Endothelial cell of umbilical vein (primary cell): ENCODE measurements around the gene SOCS4. TPM values are rescaled to one million over a fixed set of nuclear protein-coding genes. Genes with fewer than 3 reads are reported as not detected.

Experiments used
- BruUV-seq: library from RNA; stranded (reverse); fragments of 400-500 nt; replicated peaks from 2 replicates; lab custom pipeline; 2021; lab: Mats Ljungman, UMichigan
- CTCF ChIA-PET: fragments of 300-600, 350-600 bp; sonication (Branson Sonifier 250); formaldehyde crosslinking; loops from one replicate; lab custom pipeline; 2021; ENCODE audit warnings: antibody characterized with exemption, inconsistent platforms; lab: Charles Lee
- POLR2A ChIA-PET: fragments of 300-600, 350-600 bp; sonication (Branson Sonifier 250); formaldehyde crosslinking; loops from one replicate; lab custom pipeline; 2021; ENCODE audit warnings: antibody characterized with exemption, inconsistent platforms; lab: Charles Lee
- DNase-seq: peaks from one replicate; pipeline ENCODE4 v3.0.0-alpha.2; 2011; ENCODE audit warnings: low read depth, low spot score
- FAIRE-seq: peaks from 2 replicates; lab custom pipeline; 2011; peaks lifted over from hg19 to GRCh38; lab: Jason Lieb, UNC
- H2AFZ ChIP-seq: 2 replicates; pipeline ENCODE4 v1.6.0; 2012; ENCODE audit warnings: low read depth, low read length, control low read depth, inconsistent platforms
- H3K27ac ChIP-seq: 2 replicates; pipeline ENCODE4 v1.5.1; 2011; ENCODE audit warnings: low read depth, mild to moderate bottlenecking, control low read depth, low read length, moderate library complexity; ENCODE audit not compliant: insufficient read depth
- H3K27me3 ChIP-seq, 2 experiments: 2 replicates each; pipeline versions ENCODE4 v1.6.0 to v1.6.1; 2011; ENCODE audit warnings: low read length in 2 of 2, mixed read lengths in 1 of 2; ENCODE audit not compliant: control insufficient read depth in 2 of 2, insufficient read depth in 2 of 2
- H3K36me3 ChIP-seq, 2 experiments: 2 replicates in 1 of 2; 3 replicates in 1 of 2; pipeline ENCODE4 v1.5.1; 2011; ENCODE audit warnings: low read length in 2 of 2, mild to moderate bottlenecking in 1 of 2, moderate library complexity in 1 of 2; ENCODE audit not compliant: control insufficient read depth in 2 of 2, insufficient read depth in 2 of 2; ENCODE audit errors: extremely low read depth in 1 of 2
- H3K4me1 ChIP-seq: 3 replicates; pipeline ENCODE4 v1.5.1; 2011; ENCODE audit warnings: mild to moderate bottlenecking, low read length; ENCODE audit not compliant: control insufficient read depth, insufficient read depth; ENCODE audit errors: extremely low read depth
- H3K4me2 ChIP-seq: 2 replicates; pipeline ENCODE4 v1.6.1; 2011; ENCODE audit warnings: low read length, control low read depth, mixed read lengths; ENCODE audit not compliant: insufficient read depth
- H3K4me3 ChIP-seq, 3 experiments: fragments of 200-600 bp in 1 of 3; sonication (generic), shearing (Covaris generic) in 1 of 3; replicated peaks in 1 of 3; 2 replicates each; pipeline ENCODE4 v1.5.1; 2011 to 2016; ENCODE audit warnings: control low read depth in 3 of 3, low read length in 3 of 3, mild to moderate bottlenecking in 2 of 3, inconsistent platforms in 1 of 3, low read depth in 1 of 3, moderate library complexity in 1 of 3; ENCODE audit not compliant: insufficient read depth in 1 of 3
- H3K79me2 ChIP-seq: 2 replicates; pipeline ENCODE4 v1.6.0; 2012; ENCODE audit warnings: low read length, inconsistent platforms; ENCODE audit not compliant: control insufficient read depth, insufficient read depth
- H3K9ac ChIP-seq: replicated peaks from 2 replicates; pipeline ENCODE3; 2011; ENCODE audit warnings: low read length, control low read depth; ENCODE audit not compliant: insufficient read depth; ENCODE audit errors: extremely low read depth
- H3K9me1 ChIP-seq: replicated peaks from 3 replicates; pipeline ENCODE4 v1.6.0; 2011; ENCODE audit warnings: mild to moderate bottlenecking, low read length; ENCODE audit not compliant: control insufficient read depth, insufficient read depth; ENCODE audit errors: extremely low read depth
- H3K9me3 ChIP-seq: replicated peaks from 2 replicates; pipeline ENCODE4 v1.5.1; 2012; ENCODE audit warnings: low read length, inconsistent platforms; ENCODE audit not compliant: control insufficient read depth, insufficient read depth
- H4K20me1 ChIP-seq: replicated peaks from 2 replicates; pipeline ENCODE3; 2011; ENCODE audit warnings: mild to moderate bottlenecking, low read length; ENCODE audit not compliant: control insufficient read depth, insufficient read depth; ENCODE audit errors: extremely low read depth
- CTCF ChIP-seq, 2 donors: IDR thresholded peaks; 1 replicate in 1 of 2; 2 replicates in 1 of 2; pipeline ENCODE4 v1.5.1; 2011; ENCODE audit warnings: low read length in 2 of 2, mild to moderate bottlenecking in 2 of 2, moderate library complexity in 2 of 2, control low read depth in 1 of 2, inconsistent platforms in 1 of 2, low read depth in 1 of 2; ENCODE audit not compliant: insufficient read depth in 1 of 2; ENCODE audit errors: extremely low read depth in 1 of 2
- EZH2 ChIP-seq: IDR thresholded peaks from 2 replicates; pipeline ENCODE4 v1.6.1; 2012; ENCODE audit warnings: borderline replicate concordance, low read depth, mild to moderate bottlenecking, moderate library complexity, low read length, inconsistent platforms; ENCODE audit not compliant: severe bottlenecking
- FOS ChIP-seq: IDR thresholded peaks from 2 replicates; pipeline ENCODE4 v1.6.1; 2011; ENCODE audit warnings: mild to moderate bottlenecking, low read length, moderate library complexity, borderline replicate concordance; ENCODE audit not compliant: insufficient read depth
- GATA2 ChIP-seq: IDR thresholded peaks from 2 replicates; pipeline ENCODE4 v1.7.0; 2011; ENCODE audit warnings: low read depth, mild to moderate bottlenecking, moderate library complexity, mixed read lengths, low read length; ENCODE audit not compliant: insufficient read length, insufficient read depth
- JUN ChIP-seq: IDR thresholded peaks from 2 replicates; pipeline ENCODE4 v1.6.1; 2011; ENCODE audit warnings: borderline replicate concordance, low read depth; ENCODE audit not compliant: insufficient read length, insufficient read depth
- MAX ChIP-seq: IDR thresholded peaks from 2 replicates; pipeline ENCODE4 v1.6.1; 2011; ENCODE audit not compliant: insufficient read depth, insufficient read length
- MYC ChIP-seq: IDR thresholded peaks from one replicate; pipeline ENCODE4 v1.6.1; 2011; ENCODE audit warnings: mild to moderate bottlenecking, low read depth, low read length
- POLR2A ChIP-seq: IDR thresholded peaks from 2 replicates; pipeline ENCODE4 v1.6.1; 2012; ENCODE audit warnings: low read depth, mild to moderate bottlenecking, control low read depth, low read length
- POLR2AphosphoS5 ChIP-seq: IDR thresholded peaks from 2 replicates; pipeline ENCODE4 v1.6.1; 2012; ENCODE audit warnings: low read depth, mild to moderate bottlenecking, control low read depth, low read length, moderate library complexity; ENCODE audit not compliant: insufficient read depth
- dilution Hi-C: fragments of 300-500 bp; cut with MboI; formaldehyde crosslinking; loops from one replicate; pipeline ENCODE4 v1.15.0; 2019; ENCODE audit warnings: low sequenced_read_pairs; ENCODE audit not compliant: extremely low pct_ligation_motif_present
- intact Hi-C: fragments of 100-400 bp; cut with micrococcal nuclease; formaldehyde crosslinking; loops from one replicate; pipeline ENCODE4 v1.10.0; 2022
- polyA plus RNA-seq, 4 experiments: library from polyadenylated mRNA; depleted of rRNA in 3 of 4; stranded (reverse) in 3 of 4; unstranded in 1 of 4; fragments of >200 nt; gene quantifications; 2 replicates each; pipeline versions ENCODE4 v1.2.1 to v1.2.3, GENCODE V29; 2011 to 2012; ENCODE audit warnings: missing spikeins in 1 of 4
- total RNA-seq: library from RNA; stranded (reverse); gene quantifications from 2 replicates; pipeline ENCODE4 v1.2.3, GENCODE V29; 2021

The SOCS4 gene
- total and polyA plus RNA-seq, 2 donors (not counting 3 experiments of a cell fraction or from before 2014, with no cell fraction given): 6.4 to 26.7 TPM

- H2AFZ ChIP-seq: no peak overlapping the region
- H3K9ac ChIP-seq: no peak overlapping the region
- BruUV-seq: no TSS peak
- no peak overlapping the region for H3K27ac ChIP-seq
- H3K9me1 ChIP-seq: no peaks in the 10 kb centered on the region
- ChIA-PET POLR2A (interaction anchor here (1.8 kb wide), 1 partner anchor 12 kb away, joined by 5 read pairs; no protein-coding TSS in a partner anchor), CTCF (interaction anchor here (1.0 to 3.3 kb wide), 3 partner anchors 8 to 101 kb away, joined by 3 to 14 read pairs (median 5); partner anchors contain the start of gene MAPK1IP1L)
- no peak for TF ChIP-seq EZH2
- TF ChIP-seq POLR2A: no peak
- no peak for TF ChIP-seq FOS
- no peak for TF ChIP-seq CTCF (IDR thresholded peaks at IDR 0.05; ENCODE audit: extremely low read depth in 1 of 2, insufficient read depth in 1 of 2, low read depth in 1 of 2, low read length in 2 of 2)
- TF ChIP-seq MAX: no peak
- TF ChIP-seq GATA2: no peak
- no peak for TF ChIP-seq JUN
- no peak for TF ChIP-seq POLR2AphosphoS5
- TF ChIP-seq MYC: no peak
- H3K4me2 ChIP-seq: no peak overlapping the region
- no peak overlapping the region for H3K4me3 ChIP-seq
- DNase-seq (no peak), FAIRE-seq (no peak)
- no peaks in the 10 kb centered on the region for H3K9me3 ChIP-seq
- H3K36me3 ChIP-seq: peaks cover 7 to 21% of the 10 kb centered on the region in 2 experiments
- H3K4me1 ChIP-seq: no peaks in the 10 kb centered on the region
- dilution Hi-C loops: no loop called here
- peaks cover 78% of the 10 kb centered on the region for H3K79me2 ChIP-seq
- intact Hi-C loops: no loop called here
- H4K20me1 ChIP-seq: peaks cover 10% of the 10 kb centered on the region
- no peaks in the 10 kb centered on the region for H3K27me3 ChIP-seq
Observed at GRCh38 chr14:55059333-55059732, 32.3 kb downstream of the SOCS4 start.
